ENCODE measurements around the gene CHL1.

CHL1 gene

DNA sequence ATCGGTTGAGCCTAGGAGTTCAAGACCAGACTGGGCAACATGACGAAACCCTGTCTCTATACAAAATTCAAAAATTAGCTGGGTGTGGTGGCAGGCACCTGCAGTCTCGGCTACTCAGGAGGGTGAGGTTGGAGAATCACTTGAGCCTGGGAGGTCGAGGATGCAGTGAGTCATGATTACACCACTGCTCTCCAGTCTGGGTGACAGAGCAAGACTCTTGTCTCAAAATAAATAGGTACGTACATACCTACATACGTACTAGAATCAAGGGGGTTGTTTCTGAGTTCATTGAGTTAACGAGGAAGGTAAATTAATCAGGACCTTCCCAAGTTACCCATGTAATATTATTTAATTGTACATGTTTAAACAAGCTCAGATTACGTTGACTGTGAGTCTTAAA, 97.5 kb downstream of the CHL1 start:
- TF ChIP-seq, protein P1, sequence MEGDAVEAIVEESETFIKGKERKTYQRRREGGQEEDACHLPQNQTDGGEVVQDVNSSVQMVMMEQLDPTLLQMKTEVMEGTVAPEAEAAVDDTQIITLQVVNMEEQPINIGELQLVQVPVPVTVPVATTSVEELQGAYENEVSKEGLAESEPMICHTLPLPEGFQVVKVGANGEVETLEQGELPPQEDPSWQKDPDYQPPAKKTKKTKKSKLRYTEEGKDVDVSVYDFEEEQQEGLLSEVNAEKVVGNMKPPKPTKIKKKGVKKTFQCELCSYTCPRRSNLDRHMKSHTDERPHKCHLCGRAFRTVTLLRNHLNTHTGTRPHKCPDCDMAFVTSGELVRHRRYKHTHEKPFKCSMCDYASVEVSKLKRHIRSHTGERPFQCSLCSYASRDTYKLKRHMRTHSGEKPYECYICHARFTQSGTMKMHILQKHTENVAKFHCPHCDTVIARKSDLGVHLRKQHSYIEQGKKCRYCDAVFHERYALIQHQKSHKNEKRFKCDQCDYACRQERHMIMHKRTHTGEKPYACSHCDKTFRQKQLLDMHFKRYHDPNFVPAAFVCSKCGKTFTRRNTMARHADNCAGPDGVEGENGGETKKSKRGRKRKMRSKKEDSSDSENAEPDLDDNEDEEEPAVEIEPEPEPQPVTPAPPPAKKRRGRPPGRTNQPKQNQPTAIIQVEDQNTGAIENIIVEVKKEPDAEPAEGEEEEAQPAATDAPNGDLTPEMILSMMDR (IDR thresholded peaks at IDR 0.05; ENCODE audit: low read length) = no peak
- TF ChIP-seq EZH2 (IDR thresholded peaks at IDR 0.05; ENCODE audit: borderline replicate concordance, low read length) = no peak
- H2AFZ ChIP-seq (ENCODE audit: low read length) = no peak overlapping the region
- H3K27ac ChIP-seq (ENCODE audit: low read depth, low read length, poor library complexity, severe bottlenecking) = no peak overlapping the region
- H4K20me1 ChIP-seq (ENCODE audit: insufficient read depth, low read length) = no peaks in the 10 kb centered on the region
- no peaks in the 10 kb centered on the region for H3F3A ChIP-seq (ENCODE audit: insufficient read depth, low read length)
- no peak overlapping the region for H3K9ac ChIP-seq (ENCODE audit: low read length)
- H3K9me2 ChIP-seq (ENCODE audit: low read depth, low read length) = no peaks in the 10 kb centered on the region
- no peak overlapping the region for H3K4me2 ChIP-seq (ENCODE audit: low read length)
- H3K79me2 ChIP-seq (ENCODE audit: insufficient read depth, low read length) = no peaks in the 10 kb centered on the region
- no peaks in the 10 kb centered on the region for H3K36me3 ChIP-seq (ENCODE audit: insufficient read depth, low read length)
- no peaks in the 10 kb centered on the region for H3K9me3 ChIP-seq (ENCODE audit: low read length)
- no peaks in the 10 kb centered on the region for H3K27me3 ChIP-seq (ENCODE audit: insufficient read depth, low read length)
- H3K4me1 ChIP-seq (ENCODE audit: insufficient read depth, low read length, severe bottlenecking) = peaks cover 29% of the 10 kb centered on the region
- H3K4me3 ChIP-seq (ENCODE audit: low read depth, low read length, poor library complexity, severe bottlenecking) = no peak overlapping the region

DNA sequence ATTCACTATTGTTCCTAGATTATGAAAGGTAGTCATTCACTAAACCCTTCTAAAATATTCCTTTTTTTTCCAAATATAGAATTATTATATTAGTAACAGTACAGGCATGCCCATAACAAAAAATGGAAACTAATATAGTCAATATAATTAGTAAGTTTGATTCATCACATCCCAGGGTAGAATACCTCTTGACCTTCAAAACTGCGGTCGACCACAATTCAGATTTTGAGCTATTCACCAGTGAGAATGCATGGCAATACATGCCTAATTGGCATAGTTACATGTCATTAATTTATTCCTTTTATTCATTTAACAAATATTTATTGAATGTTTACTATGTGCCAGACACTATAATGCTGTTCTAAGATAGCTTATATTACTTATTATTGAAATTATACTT, 98.0 kb downstream of the CHL1 start:
- no peaks in the 10 kb centered on the region for H3K27me3 ChIP-seq (ENCODE audit: insufficient read depth, low read length)
- H2AFZ ChIP-seq (ENCODE audit: low read length) = no peak overlapping the region
- H3K27ac ChIP-seq (ENCODE audit: low read depth, low read length, poor library complexity, severe bottlenecking) = no peak overlapping the region
- no peaks in the 10 kb centered on the region for H3K9me3 ChIP-seq (ENCODE audit: low read length)
- no peaks in the 10 kb centered on the region for H4K20me1 ChIP-seq (ENCODE audit: insufficient read depth, low read length)
- H3K36me3 ChIP-seq (ENCODE audit: insufficient read depth, low read length) = no peaks in the 10 kb centered on the region
- no peak overlapping the region for H3K4me2 ChIP-seq (ENCODE audit: low read length)
- no peak for TF ChIP-seq EZH2 (IDR thresholded peaks at IDR 0.05; ENCODE audit: borderline replicate concordance, low read length)
- H3K4me1 ChIP-seq (ENCODE audit: insufficient read depth, low read length, severe bottlenecking) = peaks cover 29% of the 10 kb centered on the region
- H3K9me2 ChIP-seq (ENCODE audit: low read depth, low read length) = no peaks in the 10 kb centered on the region
- no peak overlapping the region for H3K4me3 ChIP-seq (ENCODE audit: low read depth, low read length, poor library complexity, severe bottlenecking)
- no peak overlapping the region for H3K9ac ChIP-seq (ENCODE audit: low read length)
- H3F3A ChIP-seq (ENCODE audit: insufficient read depth, low read length) = no peaks in the 10 kb centered on the region
- no peaks in the 10 kb centered on the region for H3K79me2 ChIP-seq (ENCODE audit: insufficient read depth, low read length)

DNA sequence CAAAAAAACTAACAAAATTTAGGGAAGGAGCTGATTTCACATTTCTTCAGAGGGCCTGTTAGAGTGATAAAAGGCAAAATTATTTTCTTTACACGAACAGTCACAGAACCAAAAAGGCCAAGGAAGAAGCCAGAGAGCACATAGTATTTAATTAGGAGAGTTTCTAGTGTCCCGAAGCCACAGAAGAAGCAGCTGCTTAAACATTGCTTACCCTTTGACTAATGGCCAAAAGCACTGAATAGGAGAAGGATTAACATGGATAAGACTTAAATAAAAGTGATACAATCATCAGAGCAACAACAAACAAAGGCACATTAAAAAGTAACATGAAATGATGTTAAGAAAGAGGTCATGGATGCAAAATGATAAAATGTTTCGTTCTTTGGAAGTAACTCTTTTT, 98.6 kb downstream of the CHL1 start:
- no peak overlapping the region for H3K27ac ChIP-seq (ENCODE audit: low read depth, low read length, poor library complexity, severe bottlenecking)

DNA sequence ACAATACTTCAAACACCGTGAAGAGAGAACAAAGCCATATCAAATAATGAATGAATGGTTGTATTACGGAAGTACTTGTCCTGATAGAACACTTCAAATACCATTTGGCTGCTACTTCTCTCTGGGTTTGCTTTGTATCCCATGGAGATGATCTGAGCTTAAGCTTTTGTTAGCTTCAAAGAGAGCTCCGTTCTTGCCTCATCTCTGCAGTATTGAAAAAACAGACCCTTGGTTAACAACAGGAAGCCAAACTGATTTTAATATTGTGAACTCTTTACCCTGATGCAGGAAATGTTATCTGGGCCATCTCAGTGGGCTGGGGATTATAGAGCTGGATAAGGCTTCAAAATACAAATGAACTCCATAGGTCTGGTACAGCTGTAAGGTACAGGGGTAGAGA, 101.0 kb downstream of the CHL1 start:
- Histone ChIP-seq H3K36me3 (ENCODE audit: insufficient read depth, low read length) (no peaks in the 10 kb centered on the region), H3K27ac (ENCODE audit: low read depth, low read length, poor library complexity, severe bottlenecking) (no peak overlapping the region), H3F3A (ENCODE audit: insufficient read depth, low read length) (no peaks in the 10 kb centered on the region), H3K9me2 (ENCODE audit: low read depth, low read length) (no peaks in the 10 kb centered on the region), H3K27me3 (ENCODE audit: insufficient read depth, low read length) (no peaks in the 10 kb centered on the region), H3K9ac (ENCODE audit: low read length) (no peak overlapping the region), H3K79me2 (ENCODE audit: insufficient read depth, low read length) (no peaks in the 10 kb centered on the region), H4K20me1 (ENCODE audit: insufficient read depth, low read length) (no peaks in the 10 kb centered on the region), H3K4me3 (ENCODE audit: low read depth, low read length, poor library complexity, severe bottlenecking) (no peak overlapping the region), H3K4me1 (ENCODE audit: insufficient read depth, low read length, severe bottlenecking) (peaks cover 10% of the 10 kb centered on the region), H3K4me2 (ENCODE audit: low read length) (no peak overlapping the region), H2AFZ (ENCODE audit: low read length) (no peak overlapping the region), H3K9me3 (ENCODE audit: low read length) (no peaks in the 10 kb centered on the region)
- TF ChIP-seq, protein P1 (IDR thresholded peaks at IDR 0.05; ENCODE audit: low read length) = no peak
- no peak for TF ChIP-seq EZH2 (IDR thresholded peaks at IDR 0.05; ENCODE audit: borderline replicate concordance, low read length)

More for the DNA sequence above, 98.6 kb downstream of the CHL1 start:
- Histone ChIP-seq H3K9me3 (ENCODE audit: low read length) (no peaks in the 10 kb centered on the region), H4K20me1 (ENCODE audit: insufficient read depth, low read length) (no peaks in the 10 kb centered on the region), H3K79me2 (ENCODE audit: insufficient read depth, low read length) (no peaks in the 10 kb centered on the region), H3K4me2 (ENCODE audit: low read length) (no peak overlapping the region), H2AFZ (ENCODE audit: low read length) (no peak overlapping the region), H3F3A (ENCODE audit: insufficient read depth, low read length) (no peaks in the 10 kb centered on the region), H3K27me3 (ENCODE audit: insufficient read depth, low read length) (no peaks in the 10 kb centered on the region), H3K9me2 (ENCODE audit: low read depth, low read length) (no peaks in the 10 kb centered on the region), H3K4me3 (ENCODE audit: low read depth, low read length, poor library complexity, severe bottlenecking) (no peak overlapping the region), H3K36me3 (ENCODE audit: insufficient read depth, low read length) (no peaks in the 10 kb centered on the region), H3K9ac (ENCODE audit: low read length) (no peak overlapping the region), H3K4me1 (ENCODE audit: insufficient read depth, low read length, severe bottlenecking) (peaks cover 23% of the 10 kb centered on the region)
- TF ChIP-seq, protein P1 (IDR thresholded peaks at IDR 0.05; ENCODE audit: low read length) = no peak
- TF ChIP-seq EZH2 (IDR thresholded peaks at IDR 0.05; ENCODE audit: borderline replicate concordance, low read length) = no peak
